CD14-positive monocyte (primary cell): Measurements from ENCODE around the gene ZNF554. TPM values are rescaled to one million over a fixed set of nuclear protein-coding genes. Genes with fewer than 3 reads are reported as not detected.

ENCODE experiments used
- DNase-seq, 3 donors: peaks; one replicate each; pipeline ENCODE4 v3.0.0-alpha.2; 2011 to 2022
- H2AFZ ChIP-seq: 2 replicates; pipeline ENCODE4 v1.6.0; 2012; ENCODE audit warnings: mild to moderate bottlenecking, low read depth, low read length, inconsistent platforms; ENCODE audit not compliant: insufficient read depth, poor library complexity, severe bottlenecking
- H3K27ac ChIP-seq, 2 donors: 1 replicate in 1 of 2; 2 replicates in 1 of 2; pipeline ENCODE4 v1.5.1; 2012 to 2013; ENCODE audit warnings: low read length in 2 of 2, control low read depth in 1 of 2, inconsistent platforms in 1 of 2, low read depth in 1 of 2, mild to moderate bottlenecking in 1 of 2
- H3K27me3 ChIP-seq, 2 donors: one replicate each; pipeline versions ENCODE4 v1.6.0 to v1.6.1; 2011 to 2013; ENCODE audit warnings: low read length in 2 of 2; ENCODE audit not compliant: control insufficient read depth in 2 of 2, insufficient read depth in 2 of 2
- H3K36me3 ChIP-seq, 2 donors: replicated peaks in 1 of 2; 1 replicate in 1 of 2; 2 replicates in 1 of 2; pipeline versions ENCODE4 v1.5.1 to v1.6.1; 2012 to 2013; ENCODE audit warnings: low read length in 2 of 2, control low read depth in 1 of 2, inconsistent platforms in 1 of 2, mild to moderate bottlenecking in 1 of 2; ENCODE audit not compliant: insufficient read depth in 2 of 2, control insufficient read depth in 1 of 2
- H3K4me1 ChIP-seq, 2 donors: 1 replicate in 1 of 2; 2 replicates in 1 of 2; pipeline versions ENCODE4 v1.5.1 to v1.6.1; 2012 to 2013; ENCODE audit warnings: low read length in 2 of 2, control low read depth in 1 of 2, inconsistent platforms in 1 of 2, mild to moderate bottlenecking in 1 of 2, moderate library complexity in 1 of 2; ENCODE audit not compliant: insufficient read depth in 2 of 2, control insufficient read depth in 1 of 2
- H3K4me2 ChIP-seq: replicated peaks from 2 replicates; pipeline ENCODE3; 2012; ENCODE audit warnings: low read length, moderate library complexity, mild to moderate bottlenecking; ENCODE audit not compliant: poor library complexity, severe bottlenecking; ENCODE audit errors: extremely low read depth
- H3K4me3 ChIP-seq, 3 experiments: fragments of 200-600 bp in 1 of 3; sonication (generic) in 1 of 3; replicated peaks in 1 of 3; 1 replicate in 2 of 3; 2 replicates in 1 of 3; pipeline ENCODE4 v1.5.1; 2011 to 2013; ENCODE audit warnings: low read length in 3 of 3, mild to moderate bottlenecking in 3 of 3, control low read depth in 2 of 3, low read depth in 2 of 3, inconsistent platforms in 1 of 3, moderate library complexity in 1 of 3
- H3K79me2 ChIP-seq: 2 replicates; pipeline ENCODE4 v1.6.0; 2012; ENCODE audit warnings: mild to moderate bottlenecking, control low read depth, inconsistent platforms, low read length, moderate library complexity; ENCODE audit not compliant: insufficient read depth
- H3K9ac ChIP-seq: 2 replicates; pipeline ENCODE4 v1.6.0; 2017; ENCODE audit warnings: low read length, mild to moderate bottlenecking; ENCODE audit not compliant: insufficient read depth, poor library complexity, severe bottlenecking
- H3K9me3 ChIP-seq, 2 donors: replicated peaks in 1 of 2; 1 replicate in 1 of 2; 2 replicates in 1 of 2; pipeline versions ENCODE4 v1.5.1 to v1.6.1; 2012 to 2013; ENCODE audit warnings: low read length in 2 of 2, control low read depth in 1 of 2; ENCODE audit not compliant: control insufficient read depth in 1 of 2, insufficient read depth in 1 of 2
- H4K20me1 ChIP-seq: 2 replicates; pipeline ENCODE4 v1.6.0; 2012; ENCODE audit warnings: mild to moderate bottlenecking, low read length, control low read depth, moderate library complexity; ENCODE audit not compliant: insufficient read depth
- H3K27ac Mint-ChIP-seq, 7 donors: one replicate each; pipeline ENCODE4 v1.8.0; 2020; ENCODE audit warnings: mild to moderate bottlenecking in 7 of 7, mixed read lengths in 7 of 7, moderate library complexity in 6 of 7, inconsistent platforms in 2 of 7
- H3K27me3 Mint-ChIP-seq, 3 donors: one replicate each; pipeline ENCODE4 v1.8.0; 2021 to 2022; ENCODE audit warnings: low read depth in 3 of 3, mild to moderate bottlenecking in 3 of 3, mixed read lengths in 3 of 3, moderate library complexity in 3 of 3, inconsistent platforms in 1 of 3
- H3K36me3 Mint-ChIP-seq, 2 donors: one replicate each; pipeline ENCODE4 v1.8.0; 2020; ENCODE audit warnings: mixed read lengths in 2 of 2, inconsistent platforms in 1 of 2, mild to moderate bottlenecking in 1 of 2
- H3K4me1 Mint-ChIP-seq: one replicate; pipeline ENCODE4 v1.8.0; 2020; ENCODE audit warnings: mild to moderate bottlenecking, mixed read lengths
- H3K4me3 Mint-ChIP-seq, 2 donors: one replicate each; pipeline ENCODE4 v1.8.0; 2020; ENCODE audit warnings: mild to moderate bottlenecking in 2 of 2, mixed read lengths in 2 of 2, moderate library complexity in 1 of 2
- H3K9me3 Mint-ChIP-seq, 7 donors: one replicate each; pipeline ENCODE4 v1.8.0; 2020 to 2022; ENCODE audit warnings: mixed read lengths in 7 of 7, mild to moderate bottlenecking in 6 of 7, moderate library complexity in 6 of 7, inconsistent platforms in 2 of 7
- whole genome bisulfite sequencing: methylation state at CpG from one replicate; pipeline ENCODE4 v1.1.5; 2013; ENCODE audit warnings: missing lambda C conversion rate; ENCODE audit not compliant: insufficient coverage; 5-methylcytosine and 5-hydroxymethylcytosine counted together
- intact Hi-C, 2 donors: fragments of 100-400 bp; cut with micrococcal nuclease; formaldehyde crosslinking; loops; one replicate each; pipeline versions ENCODE4 v1.15.0 to v1.15.1; 2023
- polyA plus RNA-seq, 3 donors: library from polyadenylated mRNA; depleted of rRNA in 1 of 3; unstranded in 2 of 3; stranded (reverse) in 1 of 3; fragments of 300-500 nt in 2 of 3; fragments of >200 nt in 1 of 3; fragmentation: Illumina TruSeq in 2 of 3; gene quantifications; 1 replicate in 2 of 3; 2 replicates in 1 of 3; pipeline ENCODE4 v1.2.3, GENCODE V29; 2012 to 2021
- TF ChIP-seq, protein P1 (sequence below): fragments of 200-600 bp; IDR thresholded peaks from one replicate; pipeline ENCODE4 v1.8.0; 2022; ENCODE audit warnings: antibody characterized with exemption, mild to moderate bottlenecking

ZNF554 gene
- polyA plus RNA-seq, 3 donors = 0.79 to 1.7 (median 0.91) TPM

DNA sequence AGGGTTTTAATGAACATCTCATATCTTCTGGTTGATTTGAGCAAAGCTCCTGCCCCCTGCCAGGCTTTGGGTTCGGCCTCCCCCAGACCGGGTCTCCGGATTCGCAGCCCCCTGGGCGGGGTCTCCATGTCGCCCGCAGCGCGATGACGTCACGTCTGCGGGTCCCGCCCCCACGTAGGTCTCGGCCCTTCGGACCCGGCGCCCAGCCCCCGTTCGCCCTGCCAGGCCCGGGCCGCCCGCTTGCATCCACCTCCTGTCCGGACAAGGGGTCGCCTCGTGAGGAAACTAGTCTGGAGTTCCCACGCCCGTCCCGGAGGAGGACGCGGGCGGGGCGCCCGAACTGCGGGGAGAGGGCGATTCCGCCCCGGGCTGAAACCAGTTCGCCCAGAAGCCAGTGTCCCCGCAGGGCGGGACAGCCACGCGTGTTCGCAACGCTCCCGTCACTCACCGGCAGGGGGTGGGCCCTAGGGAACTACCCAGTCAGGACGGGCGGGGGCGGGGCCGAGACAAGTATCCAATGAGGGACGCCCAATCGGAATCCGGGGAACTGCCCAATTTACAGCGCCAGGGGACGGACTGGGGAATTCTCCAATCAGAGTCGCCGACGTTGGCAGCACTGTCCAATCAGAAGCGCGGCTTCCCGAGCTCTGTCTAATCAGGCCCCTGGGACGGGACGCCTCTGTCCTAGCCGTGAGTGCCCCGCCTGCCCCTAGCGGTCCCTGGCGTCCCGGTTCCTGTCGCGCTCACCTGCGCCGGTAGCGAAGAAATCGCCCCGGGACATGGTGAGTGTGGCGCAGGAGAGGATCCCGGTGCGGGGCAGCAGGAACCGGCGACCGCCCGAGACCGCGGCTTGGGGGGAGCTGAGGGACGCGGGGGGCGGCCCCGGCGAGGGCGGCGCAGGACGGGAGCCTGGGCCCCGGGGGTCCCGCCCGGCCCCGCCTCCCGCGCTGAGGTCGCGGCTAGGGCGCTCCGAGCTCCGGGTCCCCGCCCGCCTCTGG is 21.4 kb downstream of the ZNF554 start, which contains the start of gene ZNF555:
TSS of gene ZNF555 (plus strand) at position 682 of the 998 bp plus-strand sequence. CDS start at position 780, 98 bp downstream.
- intact Hi-C loops = loop anchor here in 1 of 2 donors (5.0 kb wide), 2 partner anchors 106 to 196 kb away; no protein-coding TSS in a partner anchor
- peaks cover 34% of the 10 kb centered on the region for H3K79me2 ChIP-seq
- no peaks in the 10 kb centered on the region for H4K20me1 ChIP-seq
- TF ChIP-seq, protein P1, sequence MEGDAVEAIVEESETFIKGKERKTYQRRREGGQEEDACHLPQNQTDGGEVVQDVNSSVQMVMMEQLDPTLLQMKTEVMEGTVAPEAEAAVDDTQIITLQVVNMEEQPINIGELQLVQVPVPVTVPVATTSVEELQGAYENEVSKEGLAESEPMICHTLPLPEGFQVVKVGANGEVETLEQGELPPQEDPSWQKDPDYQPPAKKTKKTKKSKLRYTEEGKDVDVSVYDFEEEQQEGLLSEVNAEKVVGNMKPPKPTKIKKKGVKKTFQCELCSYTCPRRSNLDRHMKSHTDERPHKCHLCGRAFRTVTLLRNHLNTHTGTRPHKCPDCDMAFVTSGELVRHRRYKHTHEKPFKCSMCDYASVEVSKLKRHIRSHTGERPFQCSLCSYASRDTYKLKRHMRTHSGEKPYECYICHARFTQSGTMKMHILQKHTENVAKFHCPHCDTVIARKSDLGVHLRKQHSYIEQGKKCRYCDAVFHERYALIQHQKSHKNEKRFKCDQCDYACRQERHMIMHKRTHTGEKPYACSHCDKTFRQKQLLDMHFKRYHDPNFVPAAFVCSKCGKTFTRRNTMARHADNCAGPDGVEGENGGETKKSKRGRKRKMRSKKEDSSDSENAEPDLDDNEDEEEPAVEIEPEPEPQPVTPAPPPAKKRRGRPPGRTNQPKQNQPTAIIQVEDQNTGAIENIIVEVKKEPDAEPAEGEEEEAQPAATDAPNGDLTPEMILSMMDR = peak; percentile 74
- WGBS = under 1% methylated on average over 105 of the region's 106 CpGs
- Mint-ChIP-seq H3K27ac (peak within 1 kb of the TSS; percentile 72 to 93 (median 89)), H3K4me1 (peaks cover 22% of the 10 kb centered on the region), H3K27me3 (peaks cover 0 to 4% (median 3%) of the 10 kb centered on the region in 3 donors), H3K9me3 (peaks cover 16 to 60% (median 45%) of the 10 kb centered on the region in 7 donors), H3K4me3 (peak within 1 kb of the TSS; percentile 89 to 91), H3K36me3 (peaks cover 9 to 17% of the 10 kb centered on the region in 2 donors)
- H3K9me3 ChIP-seq = peaks cover 36 to 49% of the 10 kb centered on the region in 2 donors
- peak within 1 kb of the TSS; percentile 98 for H3K4me2 ChIP-seq
- H3K4me1 ChIP-seq = peaks cover 20 to 23% of the 10 kb centered on the region in 2 donors
- peak within 1 kb of the TSS; percentile 76 to 87 for H3K27ac ChIP-seq
- H2AFZ ChIP-seq = peak within 1 kb of the TSS; percentile 83
- DNase-seq = peak; percentile 98 to 100 (median 99)
- peak within 1 kb of the TSS; percentile 77 for H3K9ac ChIP-seq
- no peaks in the 10 kb centered on the region for H3K27me3 ChIP-seq
- H3K4me3 ChIP-seq = peak within 1 kb of the TSS; percentile 64 to 87 (median 68)
- peaks cover 0 to 16% of the 10 kb centered on the region in 2 donors for H3K36me3 ChIP-seq
